ENCODE results near the gene FOXN3.
"Not testable (repeated sequence)": the region's sequence is repeated elsewhere in the genome, so short reads cannot be mapped to it uniquely, and the experiment has no call there.

The FOXN3 gene

GRCh38 chr14:89111232-89111631 lies 305.8 kb downstream of the FOXN3 start:
- DNase-seq, result not testable (repeated sequence)

GRCh38 chr14:89110110-89110509 lies 306.9 kb downstream of the FOXN3 start:
- DNase-seq, result no peak

DNA sequence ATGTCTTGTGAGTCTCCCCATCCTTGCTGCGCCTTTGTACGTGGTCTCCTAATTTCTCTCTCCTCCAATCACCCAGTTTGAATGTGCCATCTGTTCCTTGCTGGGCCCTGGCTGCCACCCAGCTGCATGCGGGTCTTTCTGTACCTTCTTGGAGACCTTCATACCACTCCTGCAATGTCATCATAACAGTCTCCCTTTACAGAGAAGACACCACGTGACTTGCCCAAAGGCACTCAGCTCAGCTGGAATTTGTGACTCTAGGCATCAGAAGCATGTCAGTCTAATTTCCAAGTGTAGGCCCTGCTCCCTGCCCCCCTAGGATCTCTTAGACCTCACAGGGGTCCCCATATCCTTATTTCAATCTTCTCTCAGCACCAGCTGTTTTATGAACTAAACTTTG lies 308.4 kb downstream of the FOXN3 start:
- DNase-seq, result no peak

GRCh38 chr14:89107626-89108025 lies 309.4 kb downstream of the FOXN3 start:
- DNase-seq, result no peak
